WTC11 (cell line): ENCODE measurements around the gene TRIM9. TPM values are rescaled to one million over a fixed set of nuclear protein-coding genes. Genes with fewer than 3 reads are reported as not detected.
"Not testable (repeated sequence)": the region's sequence is repeated elsewhere in the genome, so short reads cannot be mapped to it uniquely, and the experiment has no call there.

Experiments
- ATAC-seq: fragments of 200-7000 bp; cut with Tn5 transposase; 2 replicates; pipeline ENCODE4 v1.10.0; 2021; ENCODE audit warnings: mild to moderate bottlenecking, moderate library complexity
- CTCF ChIA-PET: fragments of 300-600 bp; sonication (Branson Sonifier 250); formaldehyde crosslinking; loops from one replicate; lab custom pipeline; 2021; ENCODE audit warnings: antibody characterized with exemption; lab: Charles Lee
- POLR2A ChIA-PET: fragments of 350-600 bp; sonication (Branson Sonifier 250); formaldehyde crosslinking; loops from one replicate; lab custom pipeline; 2021; ENCODE audit warnings: antibody characterized with exemption; lab: Charles Lee
- DNase-seq: peaks from one replicate; pipeline ENCODE4 v3.0.0; 2021; ENCODE audit warnings: low spot score
- H3K27ac Mint-ChIP-seq: 2 replicates; pipeline ENCODE4 v1.8.0; 2021; ENCODE audit warnings: mixed read lengths
- H3K27me3 Mint-ChIP-seq: 2 replicates; pipeline ENCODE4 v1.8.0; 2021; ENCODE audit warnings: low read depth, mild to moderate bottlenecking, moderate library complexity, mixed read lengths
- H3K36me3 Mint-ChIP-seq: 2 replicates; pipeline ENCODE4 v1.8.0; 2021; ENCODE audit warnings: mixed read lengths
- H3K4me1 Mint-ChIP-seq: 2 replicates; pipeline ENCODE4 v1.8.0; 2022; ENCODE audit warnings: mixed read lengths
- H3K4me3 Mint-ChIP-seq: 2 replicates; pipeline ENCODE4 v1.8.0; 2021; ENCODE audit warnings: mild to moderate bottlenecking, moderate library complexity, mixed read lengths
- H3K9me3 Mint-ChIP-seq: 2 replicates; pipeline ENCODE4 v1.8.0; 2021; ENCODE audit warnings: mixed read lengths
- AFF4 ChIP-seq: sonication (generic); formaldehyde crosslinking; IDR thresholded peaks from 2 replicates; pipeline ENCODE4 v1.8.1; 2023; ENCODE audit warnings: mild to moderate bottlenecking, missing genetic modification reagents, borderline replicate concordance
- ELF4 ChIP-seq: sonication (generic); formaldehyde crosslinking; IDR thresholded peaks from 2 replicates; pipeline ENCODE4 v1.8.1; 2022; ENCODE audit warnings: low read depth, mild to moderate bottlenecking, moderate library complexity, missing genetic modification reagents
- EMX1 ChIP-seq: fragments of 250-450 bp; sonication (Bioruptor Pico); IDR thresholded peaks from 2 replicates; pipeline ENCODE4 v1.8.0; 2021; ENCODE audit warnings: mild to moderate bottlenecking
- FOXJ3 ChIP-seq: sonication (generic); formaldehyde crosslinking; IDR thresholded peaks from 2 replicates; pipeline ENCODE4 v1.9.0; 2021; ENCODE audit warnings: missing genetic modification reagents, mild to moderate bottlenecking, borderline replicate concordance
- HMGXB4 ChIP-seq: sonication (generic); formaldehyde crosslinking; IDR thresholded peaks from 2 replicates; pipeline ENCODE4 v1.8.1; 2023; ENCODE audit warnings: mild to moderate bottlenecking, moderate library complexity, missing genetic modification reagents
- JUN ChIP-seq: sonication (generic); formaldehyde crosslinking; IDR thresholded peaks from 2 replicates; pipeline ENCODE4 v1.8.0; 2023; ENCODE audit warnings: mild to moderate bottlenecking, missing genetic modification reagents
- MXD4 ChIP-seq: fragments of 250-450 bp; sonication (Bioruptor Pico); IDR thresholded peaks from 2 replicates; pipeline ENCODE4 v1.8.0; 2021; ENCODE audit warnings: mild to moderate bottlenecking, moderate library complexity, borderline replicate concordance
- NR1H2 ChIP-seq: sonication (generic); formaldehyde crosslinking; IDR thresholded peaks from 2 replicates; pipeline ENCODE4 v1.9.0; 2021; ENCODE audit warnings: mild to moderate bottlenecking, moderate library complexity, missing genetic modification reagents
- NR2C2 ChIP-seq: sonication (generic); formaldehyde crosslinking; IDR thresholded peaks from 2 replicates; pipeline ENCODE4 v1.8.0; 2022; ENCODE audit warnings: mild to moderate bottlenecking, missing genetic modification reagents
- STAT6 ChIP-seq: sonication (generic); formaldehyde crosslinking; conservative IDR thresholded peaks from 2 replicates; pipeline ENCODE4 v1.8.1; 2023; ENCODE audit warnings: mild to moderate bottlenecking, low read depth, missing genetic modification reagents, moderate library complexity
- TEAD4 ChIP-seq: sonication (generic); formaldehyde crosslinking; IDR thresholded peaks from 2 replicates; pipeline ENCODE4 v1.8.0; 2022; ENCODE audit warnings: mild to moderate bottlenecking, missing genetic modification reagents
- USF2 ChIP-seq: sonication (generic); formaldehyde crosslinking; IDR thresholded peaks from 2 replicates; pipeline ENCODE4 v1.8.1; 2023; ENCODE audit warnings: mild to moderate bottlenecking, missing genetic modification reagents, moderate library complexity
- total RNA-seq: library from RNA; stranded (reverse); gene quantifications from 3 replicates; pipeline ENCODE4 v1.2.3, GENCODE V29; 2021
- TF ChIP-seq, protein P1 (sequence below): sonication (generic); formaldehyde crosslinking; IDR thresholded peaks from 2 replicates; pipeline ENCODE4 v1.8.0; 2022; ENCODE audit warnings: mild to moderate bottlenecking, missing genetic modification reagents
- TF ChIP-seq, protein P2 (sequence below): sonication (generic); formaldehyde crosslinking; IDR thresholded peaks from 2 replicates; pipeline ENCODE4 v1.8.0; 2022; ENCODE audit warnings: mild to moderate bottlenecking, missing genetic modification reagents
- TF ChIP-seq, protein P3 (sequence below): sonication (generic); formaldehyde crosslinking; conservative IDR thresholded peaks from 2 replicates; pipeline ENCODE4 v1.8.1; 2022; ENCODE audit warnings: mild to moderate bottlenecking, missing genetic modification reagents

TRIM9 gene
- total RNA-seq, 1 experiment from 2014 or later = 4.0 TPM

- TF ChIP-seq AFF4 (CRISPR knock-in tag) (no peak), NR1H2 (no peak), TEAD4 (CRISPR knock-in tag) (no peak), STAT6 (CRISPR knock-in tag) (no peak)
These were observed 133.2 kb downstream of the TRIM9 start (continued) for GRCh38 chr14:50961605-50962221.

DNA sequence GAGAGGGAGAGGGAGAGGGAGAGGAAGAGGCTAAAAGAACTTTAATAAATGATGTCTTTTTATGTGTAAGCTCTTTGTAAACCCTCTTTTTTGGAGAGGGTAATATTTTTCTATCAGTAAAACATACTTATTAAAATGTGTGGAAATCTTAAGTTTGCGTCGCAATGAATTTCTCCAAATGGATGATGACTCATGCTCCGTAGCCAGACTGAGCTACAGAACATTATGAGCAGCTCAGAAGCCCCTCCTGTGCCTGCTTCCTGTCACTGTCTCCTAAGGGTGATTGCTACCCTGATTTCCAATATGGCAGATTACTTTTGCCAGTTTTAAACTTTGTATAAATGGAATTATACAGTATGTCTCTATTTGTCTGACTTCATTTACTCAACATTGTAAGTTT, 137.6 kb downstream of the TRIM9 start:
- POLR2A ChIA-PET = no interaction called here
- no peaks in the 10 kb centered on the region for H3K27me3 Mint-ChIP-seq
- H3K9me3 Mint-ChIP-seq = no peaks in the 10 kb centered on the region
- CTCF ChIA-PET = no interaction called here
- no peak for DNase-seq
- TF ChIP-seq STAT6 (CRISPR knock-in tag) (no peak), HMGXB4 (CRISPR knock-in tag) (no peak), ELF4 (CRISPR knock-in tag) (no peak), JUN (CRISPR knock-in tag) (no peak), FOXJ3 (CRISPR knock-in tag) (no peak), EMX1 (no peak), NR2C2 (CRISPR knock-in tag) (no peak), USF2 (CRISPR knock-in tag) (no peak), MXD4 (CRISPR knock-in tag) (no peak)
- TF ChIP-seq, protein P1, sequence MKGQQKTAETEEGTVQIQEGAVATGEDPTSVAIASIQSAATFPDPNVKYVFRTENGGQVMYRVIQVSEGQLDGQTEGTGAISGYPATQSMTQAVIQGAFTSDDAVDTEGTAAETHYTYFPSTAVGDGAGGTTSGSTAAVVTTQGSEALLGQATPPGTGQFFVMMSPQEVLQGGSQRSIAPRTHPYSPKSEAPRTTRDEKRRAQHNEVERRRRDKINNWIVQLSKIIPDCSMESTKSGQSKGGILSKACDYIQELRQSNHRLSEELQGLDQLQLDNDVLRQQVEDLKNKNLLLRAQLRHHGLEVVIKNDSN (CRISPR knock-in tag) = no peak
- TF ChIP-seq, protein P2, sequence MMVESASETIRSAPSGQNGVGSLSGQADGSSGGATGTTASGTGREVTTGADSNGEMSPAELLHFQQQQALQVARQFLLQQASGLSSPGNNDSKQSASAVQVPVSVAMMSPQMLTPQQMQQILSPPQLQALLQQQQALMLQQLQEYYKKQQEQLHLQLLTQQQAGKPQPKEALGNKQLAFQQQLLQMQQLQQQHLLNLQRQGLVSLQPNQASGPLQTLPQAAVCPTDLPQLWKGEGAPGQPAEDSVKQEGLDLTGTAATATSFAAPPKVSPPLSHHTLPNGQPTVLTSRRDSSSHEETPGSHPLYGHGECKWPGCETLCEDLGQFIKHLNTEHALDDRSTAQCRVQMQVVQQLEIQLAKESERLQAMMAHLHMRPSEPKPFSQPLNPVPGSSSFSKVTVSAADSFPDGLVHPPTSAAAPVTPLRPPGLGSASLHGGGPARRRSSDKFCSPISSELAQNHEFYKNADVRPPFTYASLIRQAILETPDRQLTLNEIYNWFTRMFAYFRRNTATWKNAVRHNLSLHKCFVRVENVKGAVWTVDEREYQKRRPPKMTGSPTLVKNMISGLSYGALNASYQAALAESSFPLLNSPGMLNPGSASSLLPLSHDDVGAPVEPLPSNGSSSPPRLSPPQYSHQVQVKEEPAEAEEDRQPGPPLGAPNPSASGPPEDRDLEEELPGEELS (CRISPR knock-in tag) = no peak
- TF ChIP-seq, protein P3, sequence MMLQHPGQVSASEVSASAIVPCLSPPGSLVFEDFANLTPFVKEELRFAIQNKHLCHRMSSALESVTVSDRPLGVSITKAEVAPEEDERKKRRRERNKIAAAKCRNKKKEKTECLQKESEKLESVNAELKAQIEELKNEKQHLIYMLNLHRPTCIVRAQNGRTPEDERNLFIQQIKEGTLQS = no peak
- peaks cover 21% of the 10 kb centered on the region for H3K4me1 Mint-ChIP-seq
- no peak overlapping the region for H3K27ac Mint-ChIP-seq
- H3K4me3 Mint-ChIP-seq = no peak overlapping the region
- H3K36me3 Mint-ChIP-seq = no peaks in the 10 kb centered on the region
- ATAC-seq = no peak

GRCh38 chr14:50956421-50956820, 138.5 kb downstream of the TRIM9 start:
- not testable (repeated sequence) for H3K4me3 Mint-ChIP-seq

More at GRCh38 chr14:50956421-50956820, 138.5 kb downstream of the TRIM9 start:
- ATAC-seq, H3K9me3 Mint-ChIP-seq, DNase-seq, H3K27me3 Mint-ChIP-seq, CTCF ChIA-PET, POLR2A ChIA-PET, H3K27ac Mint-ChIP-seq, H3K36me3 Mint-ChIP-seq: not testable (repeated sequence)
- peaks cover 29% of the 10 kb centered on the region for H3K4me1 Mint-ChIP-seq
